Left ventricle myocardium inferior (tissue), 1 donor: ENCODE data around the gene ACLY. TPM values are rescaled to one million over a fixed set of nuclear protein-coding genes. Genes with fewer than 3 reads are reported as not detected.

Experiments
- DNase-seq: peaks from one replicate; pipeline ENCODE4 v3.0.0-alpha.2; 2020
- H3K27ac ChIP-seq: fragments of 200-600 bp; replicated peaks from 2 replicates; pipeline ENCODE4 v1.8.0; 2021
- H3K27me3 ChIP-seq: fragments of 200-600 bp; 2 replicates; pipeline ENCODE4 v1.8.0; 2021; ENCODE audit warnings: low read depth
- H3K36me3 ChIP-seq: fragments of 200-600 bp; 2 replicates; pipeline ENCODE4 v1.8.0; 2021
- H3K4me1 ChIP-seq: fragments of 200-600 bp; 2 replicates; pipeline ENCODE4 v1.8.0; 2021
- H3K4me3 ChIP-seq: fragments of 200-600 bp; 2 replicates; pipeline ENCODE4 v1.8.0; 2021; ENCODE audit warnings: mild to moderate bottlenecking, moderate library complexity
- H3K9me3 ChIP-seq: fragments of 200-600 bp; replicated peaks from 2 replicates; pipeline ENCODE4 v1.8.0; 2021
- CTCF ChIP-seq: fragments of 200-600 bp; IDR thresholded peaks from 2 replicates; pipeline ENCODE4 v1.8.0; 2021; ENCODE audit warnings: antibody characterized with exemption, mild to moderate bottlenecking, borderline replicate concordance
- intact Hi-C: fragments of 100-400 bp; cut with micrococcal nuclease; formaldehyde crosslinking; loops from one replicate; pipeline ENCODE4 v1.11.0; 2022
- total RNA-seq: library from RNA; stranded (reverse); fragmentation: NEBNext Ultra II Directional; extraction: Animal tissue kit (Norgen Biotek cat#: 25700); gene quantifications from one replicate; pipeline ENCODE4 v1.2.1, GENCODE V29; 2021
- donor health status: DM: no; HTN: yes; CAD: no; lungs with severe emphysema.

Gene ACLY
- total RNA-seq, 1 donor from 2014 or later: 23.5 TPM

- intact Hi-C loops: no loop called here
- TF ChIP-seq CTCF: no peak
- Histone ChIP-seq H3K4me3 (no peak overlapping the region), H3K4me1 (peaks cover 20% of the 10 kb centered on the region), H3K27me3 (no peaks in the 10 kb centered on the region), H3K36me3 (no peaks in the 10 kb centered on the region), H3K9me3 (no peaks in the 10 kb centered on the region), H3K27ac (peak overlapping the region; percentile 87)
- no peak for DNase-seq
Observed at GRCh38 chr17:41928693-41929251, 10.0 kb upstream of the ACLY start.

- intact Hi-C loops: no loop called here
Observed at GRCh38 chr17:41925991-41926590, 7.3 kb upstream of the ACLY start.

DNA sequence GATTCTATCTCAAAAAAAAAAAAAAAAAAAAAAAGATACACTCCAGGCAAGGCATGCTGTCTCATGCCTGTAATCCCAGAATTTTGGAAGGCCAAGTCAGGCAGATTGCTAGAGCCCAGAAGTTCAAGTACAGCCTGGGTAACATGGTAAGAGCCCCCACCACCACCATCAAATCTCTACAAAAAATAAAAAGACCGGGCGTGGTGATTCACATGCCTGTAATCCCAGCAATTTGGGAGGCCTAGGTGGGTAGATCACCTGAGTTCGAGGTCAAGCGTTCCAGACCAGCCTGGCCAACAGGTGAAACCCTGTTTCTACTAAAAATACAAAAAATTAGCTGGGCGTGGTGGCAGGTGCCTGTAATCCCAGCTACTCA lies 1.8 kb upstream of the ACLY start:
- no peak for DNase-seq
- H3K27ac ChIP-seq: no peak overlapping the region
- H3K4me1 ChIP-seq: peaks cover 38% of the 10 kb centered on the region
- H3K9me3 ChIP-seq: no peaks in the 10 kb centered on the region
- no peak overlapping the region for H3K4me3 ChIP-seq
- intact Hi-C loops: no loop called here
- no peaks in the 10 kb centered on the region for H3K27me3 ChIP-seq
- no peaks in the 10 kb centered on the region for H3K36me3 ChIP-seq
- no peak for TF ChIP-seq CTCF

More at GRCh38 chr17:41925991-41926590, 7.3 kb upstream of the ACLY start:
- TF ChIP-seq CTCF: no peak
- no peak for DNase-seq
- Histone ChIP-seq H3K4me1 (peaks cover 19% of the 10 kb centered on the region), H3K27ac (no peak overlapping the region), H3K9me3 (no peaks in the 10 kb centered on the region), H3K27me3 (no peaks in the 10 kb centered on the region), H3K4me3 (no peak overlapping the region), H3K36me3 (no peaks in the 10 kb centered on the region)

GRCh38 chr17:41919840-41920579 lies 1.3 kb upstream of the ACLY start:
- H3K27ac ChIP-seq: peak overlapping the region; percentile 92
- H3K4me1 ChIP-seq: peaks cover 43% of the 10 kb centered on the region
- intact Hi-C loops: no loop called here
- TF ChIP-seq CTCF: no peak
- DNase-seq: no peak
- no peaks in the 10 kb centered on the region for H3K27me3 ChIP-seq
- no peaks in the 10 kb centered on the region for H3K9me3 ChIP-seq
- H3K4me3 ChIP-seq: peak overlapping the region; percentile 94
- H3K36me3 ChIP-seq: no peaks in the 10 kb centered on the region

DNA sequence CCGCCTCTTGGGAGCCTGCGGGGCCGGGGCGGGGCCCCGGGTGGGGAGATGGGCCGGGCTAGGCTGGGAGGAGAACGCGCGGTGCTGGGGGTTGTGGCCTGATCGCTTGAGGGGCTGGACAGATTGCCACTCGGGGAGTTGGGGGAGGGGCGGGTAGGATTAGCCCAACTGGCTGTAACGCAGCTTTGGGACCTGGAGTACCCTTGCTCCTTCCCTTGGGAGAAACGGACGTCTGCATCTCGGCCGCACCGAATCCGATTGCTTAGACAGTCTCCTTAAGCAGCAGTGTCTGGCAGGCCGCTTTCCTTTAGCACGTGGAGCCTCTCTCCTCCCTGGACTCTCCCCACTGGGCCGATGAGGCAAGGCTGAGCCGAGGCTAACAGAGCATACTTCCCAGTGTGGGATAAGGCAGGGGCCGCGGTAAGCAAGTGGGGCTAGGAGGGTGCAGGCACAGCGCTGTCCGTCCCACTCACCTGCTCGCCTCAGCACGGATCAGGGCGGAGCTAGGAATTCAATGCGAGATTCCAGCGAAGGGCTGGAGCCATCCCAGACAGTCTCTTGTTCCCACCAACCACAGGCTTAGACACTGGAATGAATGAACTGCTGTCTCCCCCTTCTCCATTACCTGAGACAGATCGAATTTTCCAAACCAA lies 540 bp upstream of the ACLY start:
- H3K4me1 ChIP-seq: peaks cover 50% of the 10 kb centered on the region
- peak overlapping the region; percentile 94 for H3K4me3 ChIP-seq
- no peak for DNase-seq
- no peaks in the 10 kb centered on the region for H3K27me3 ChIP-seq
- intact Hi-C loops: no loop called here
- no peaks in the 10 kb centered on the region for H3K36me3 ChIP-seq
- H3K27ac ChIP-seq: peak overlapping the region; percentile 92
- H3K9me3 ChIP-seq: no peaks in the 10 kb centered on the region
- TF ChIP-seq CTCF: no peak
